Keratinocyte (primary cell): ENCODE results near the gene ENO3. TPM values are rescaled to one million over a fixed set of nuclear protein-coding genes. Genes with fewer than 3 reads are reported as not detected.

Experiments
- DNase-seq: peaks from one replicate; pipeline ENCODE4 v3.0.0-alpha.2; 2011; ENCODE audit warnings: low read depth, missing footprints, low spot score
- FAIRE-seq: peaks from 2 replicates; lab custom pipeline; 2011; peaks lifted over from hg19 to GRCh38; lab: Jason Lieb, UNC
- H2AFZ ChIP-seq: 2 replicates; pipeline ENCODE4 v1.6.0; 2012; ENCODE audit warnings: low read length, control low read depth, inconsistent platforms; ENCODE audit not compliant: control insufficient read depth
- H3K27ac ChIP-seq: 2 replicates; pipeline ENCODE4 v1.5.1; 2011; ENCODE audit warnings: low read length; ENCODE audit not compliant: control insufficient read depth, insufficient read depth
- H3K27me3 ChIP-seq: 3 replicates; pipeline ENCODE4 v1.6.0; 2011; ENCODE audit warnings: low read length; ENCODE audit not compliant: control insufficient read depth, insufficient read depth; ENCODE audit errors: extremely low read depth
- H3K36me3 ChIP-seq, 2 experiments: 2 replicates in 1 of 2; 3 replicates in 1 of 2; pipeline ENCODE4 v1.5.1; 2011; ENCODE audit warnings: low read length in 2 of 2, mild to moderate bottlenecking in 1 of 2; ENCODE audit not compliant: control insufficient read depth in 2 of 2, insufficient read depth in 2 of 2; ENCODE audit errors: extremely low read depth in 1 of 2
- H3K4me1 ChIP-seq: 3 replicates; pipeline ENCODE4 v1.5.1; 2011; ENCODE audit warnings: low read length; ENCODE audit not compliant: control insufficient read depth, insufficient read depth; ENCODE audit errors: extremely low read depth
- H3K4me2 ChIP-seq: 3 replicates; pipeline ENCODE4 v1.6.0; 2011; ENCODE audit warnings: low read depth, low read length; ENCODE audit not compliant: control insufficient read depth, insufficient read depth; ENCODE audit errors: extremely low read depth
- H3K4me3 ChIP-seq, 3 experiments: fragments of 200-600 bp in 1 of 3; sonication (generic) in 1 of 3; 2 replicates in 2 of 3; 3 replicates in 1 of 3; pipeline ENCODE4 v1.5.1; 2011 to 2016; ENCODE audit warnings: low read length in 3 of 3, mild to moderate bottlenecking in 3 of 3, control low read depth in 2 of 3, inconsistent platforms in 1 of 3, low read depth in 1 of 3, mixed read lengths in 1 of 3, mixed run types in 1 of 3, moderate library complexity in 1 of 3; ENCODE audit not compliant: control insufficient read depth in 2 of 3, insufficient read depth in 2 of 3; ENCODE audit errors: extremely low read depth in 1 of 3
- H3K79me2 ChIP-seq: 2 replicates; pipeline ENCODE4 v1.6.0; 2012; ENCODE audit warnings: low read length; ENCODE audit not compliant: control insufficient read depth, insufficient read depth
- H3K9ac ChIP-seq: 3 replicates; pipeline ENCODE4 v1.6.0; 2011; ENCODE audit warnings: low read length; ENCODE audit not compliant: control insufficient read depth, insufficient read depth; ENCODE audit errors: extremely low read depth
- H3K9me1 ChIP-seq: 3 replicates; pipeline ENCODE4 v1.6.0; 2011; ENCODE audit warnings: low read length; ENCODE audit not compliant: control insufficient read depth, insufficient read depth; ENCODE audit errors: extremely low read depth
- H3K9me3 ChIP-seq: 2 replicates; pipeline ENCODE4 v1.5.1; 2012; ENCODE audit warnings: low read depth, low read length; ENCODE audit not compliant: control insufficient read depth
- H4K20me1 ChIP-seq: 3 replicates; pipeline ENCODE4 v1.6.0; 2011; ENCODE audit warnings: low read length; ENCODE audit not compliant: control insufficient read depth, insufficient read depth; ENCODE audit errors: extremely low read depth
- EZH2 ChIP-seq: IDR thresholded peaks from one replicate; pipeline ENCODE4 v1.6.1; 2012; ENCODE audit warnings: inconsistent platforms, mild to moderate bottlenecking, low read length, moderate library complexity
- dilution Hi-C: fragments of 300-500 bp; cut with MboI; formaldehyde crosslinking; loops from one replicate; pipeline ENCODE4 v1.7.0; 2020; ENCODE audit warnings: low sequenced_read_pairs; ENCODE audit not compliant: extremely low pct_ligation_motif_present
- polyA plus RNA-seq, 5 experiments: library from polyadenylated mRNA; depleted of rRNA in 3 of 5; stranded (reverse) in 3 of 5; stranded (forward) in 1 of 5; unstranded in 1 of 5; fragments of >200 nt; gene quantifications; 1 replicate in 1 of 5; 2 replicates in 3 of 5; 3 replicates in 1 of 5; pipeline versions ENCODE4 v1.2.1 to v1.2.3, GENCODE V29; 2011 to 2012; ENCODE audit warnings: missing spikeins in 2 of 5, low read depth in 1 of 5, low replicate concordance in 1 of 5
- TF ChIP-seq, protein P1 (sequence below), 3 experiments: IDR thresholded peaks in 1 of 3; conservative IDR thresholded peaks in 1 of 3; optimal IDR thresholded peaks in 1 of 3; 2 replicates in 2 of 3; 3 replicates in 1 of 3; pipeline versions ENCODE3 to v1.5.1; 2011; ENCODE audit warnings: low read length in 3 of 3, mild to moderate bottlenecking in 3 of 3, moderate library complexity in 2 of 3, control low read depth in 1 of 3, inconsistent platforms in 1 of 3; ENCODE audit not compliant: insufficient read depth in 2 of 3; ENCODE audit errors: extremely low read depth in 1 of 3

Gene ENO3
- polyA plus RNA-seq, 1 donor (not counting 4 experiments of a cell fraction or from before 2014, with no cell fraction given): 2.4 TPM

DNA sequence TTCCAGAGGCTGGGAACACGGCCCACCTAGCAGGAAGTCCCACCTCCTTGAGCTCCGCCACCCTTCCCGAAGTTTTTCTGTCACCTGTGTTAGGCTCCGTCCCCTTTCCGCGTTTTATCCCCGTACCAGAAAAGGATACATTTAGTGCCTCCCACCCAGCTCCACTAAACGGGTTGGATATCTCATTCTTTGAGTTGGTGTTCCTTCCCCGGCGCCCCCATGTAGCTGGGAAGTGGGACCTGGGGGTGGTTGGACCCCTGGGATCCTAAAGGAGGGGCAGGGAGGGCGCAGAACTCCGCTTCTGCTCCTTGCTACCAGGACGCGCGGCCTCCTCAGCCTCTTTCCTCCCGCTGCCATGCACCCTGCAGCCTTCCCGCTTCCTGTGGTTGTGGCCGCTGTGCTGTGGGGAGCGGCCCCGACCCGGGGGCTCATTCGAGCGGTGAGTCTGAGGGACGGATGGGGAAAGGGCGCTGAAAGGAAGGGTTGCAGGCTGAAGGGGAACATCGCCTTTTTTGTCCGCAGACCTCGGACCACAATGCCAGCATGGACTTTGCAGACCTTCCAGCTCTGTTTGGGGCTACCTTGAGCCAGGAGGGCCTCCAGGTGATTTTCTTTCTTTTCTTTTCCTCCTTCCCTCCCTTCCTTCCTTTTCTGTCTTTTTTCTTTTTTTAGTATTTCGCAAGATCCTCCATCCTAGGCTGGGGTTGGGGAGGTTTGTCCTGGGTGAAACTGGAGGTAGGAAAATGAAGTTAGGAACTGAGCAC, 10.2 kb upstream of the ENO3 start:
- Histone ChIP-seq H3K4me1 (peaks cover 40% of the 10 kb centered on the region), H3K9me1 (no peaks in the 10 kb centered on the region), H4K20me1 (peaks cover 4% of the 10 kb centered on the region), H3K27ac (peak overlapping the region; percentile 98), H2AFZ (peak overlapping the region; percentile 94), H3K9me3 (no peaks in the 10 kb centered on the region), H3K36me3 (peaks cover 28 to 31% of the 10 kb centered on the region in 2 experiments), H3K9ac (peak overlapping the region; percentile 97), H3K4me2 (peak overlapping the region; percentile 100), H3K27me3 (no peaks in the 10 kb centered on the region), H3K79me2 (peaks cover 57% of the 10 kb centered on the region), H3K4me3 (peak overlapping the region; percentile 88 to 93 (median 91))
- TF ChIP-seq, protein P1, sequence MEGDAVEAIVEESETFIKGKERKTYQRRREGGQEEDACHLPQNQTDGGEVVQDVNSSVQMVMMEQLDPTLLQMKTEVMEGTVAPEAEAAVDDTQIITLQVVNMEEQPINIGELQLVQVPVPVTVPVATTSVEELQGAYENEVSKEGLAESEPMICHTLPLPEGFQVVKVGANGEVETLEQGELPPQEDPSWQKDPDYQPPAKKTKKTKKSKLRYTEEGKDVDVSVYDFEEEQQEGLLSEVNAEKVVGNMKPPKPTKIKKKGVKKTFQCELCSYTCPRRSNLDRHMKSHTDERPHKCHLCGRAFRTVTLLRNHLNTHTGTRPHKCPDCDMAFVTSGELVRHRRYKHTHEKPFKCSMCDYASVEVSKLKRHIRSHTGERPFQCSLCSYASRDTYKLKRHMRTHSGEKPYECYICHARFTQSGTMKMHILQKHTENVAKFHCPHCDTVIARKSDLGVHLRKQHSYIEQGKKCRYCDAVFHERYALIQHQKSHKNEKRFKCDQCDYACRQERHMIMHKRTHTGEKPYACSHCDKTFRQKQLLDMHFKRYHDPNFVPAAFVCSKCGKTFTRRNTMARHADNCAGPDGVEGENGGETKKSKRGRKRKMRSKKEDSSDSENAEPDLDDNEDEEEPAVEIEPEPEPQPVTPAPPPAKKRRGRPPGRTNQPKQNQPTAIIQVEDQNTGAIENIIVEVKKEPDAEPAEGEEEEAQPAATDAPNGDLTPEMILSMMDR (optimal IDR thresholded peaks at IDR 0.05 in 1 of 3, IDR thresholded peaks at IDR 0.05 in 1 of 3, conservative IDR thresholded peaks at IDR 0.05 in 1 of 3; ENCODE audit: extremely low read depth in 1 of 3, insufficient read depth in 2 of 3, low read length in 3 of 3): no peak
- TF ChIP-seq EZH2: no peak
- FAIRE-seq: no peak
- DNase-seq: no peak
- dilution Hi-C loops: loop anchor here (10.0 kb wide), 1 partner anchor 64 kb away; no protein-coding TSS in a partner anchor

DNA sequence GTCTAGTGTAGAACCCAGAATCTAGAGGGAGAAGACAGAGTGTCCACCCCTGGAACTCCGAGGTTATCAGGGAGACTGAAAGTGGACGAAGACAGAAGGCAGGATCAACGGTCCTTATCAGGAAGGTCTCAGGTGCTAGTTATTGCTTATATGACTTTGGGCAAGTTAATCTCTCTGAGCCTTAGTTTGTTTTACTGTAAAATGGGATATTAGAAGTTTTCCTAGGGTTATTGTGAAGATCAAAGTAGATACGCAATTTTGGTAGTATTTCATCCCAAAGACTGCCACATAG, 9.7 kb upstream of the ENO3 start:
- H3K4me2 ChIP-seq: peak overlapping the region; percentile 100
- DNase-seq: no peak
- TF ChIP-seq EZH2: no peak
- dilution Hi-C loops: loop anchor here (10.0 kb wide), 1 partner anchor 64 kb away; no protein-coding TSS in a partner anchor
- no peaks in the 10 kb centered on the region for H3K9me1 ChIP-seq
- peak overlapping the region; percentile 97 for H3K9ac ChIP-seq
- peaks cover 44% of the 10 kb centered on the region for H3K4me1 ChIP-seq
- FAIRE-seq: no peak
- H3K27ac ChIP-seq: peak overlapping the region; percentile 98
- H4K20me1 ChIP-seq: peaks cover 7% of the 10 kb centered on the region
- H3K9me3 ChIP-seq: no peaks in the 10 kb centered on the region
- no peak overlapping the region for H2AFZ ChIP-seq
- H3K4me3 ChIP-seq: peak overlapping the region; percentile 88 to 93 (median 91)
- peaks cover 31 to 32% of the 10 kb centered on the region in 2 experiments for H3K36me3 ChIP-seq
- H3K27me3 ChIP-seq: no peaks in the 10 kb centered on the region
- peaks cover 62% of the 10 kb centered on the region for H3K79me2 ChIP-seq
